K562 (cell line): ENCODE results near the gene LDHAL6A.

Source experiments
- ELF4 ChIP-seq: fragments of 450-650 bp; formaldehyde crosslinking; IDR thresholded peaks from 2 replicates; pipeline ENCODE4 v1.4.0; 2022; ENCODE audit warnings: missing genetic modification characterization
- ETV5 ChIP-seq: sonication (generic); formaldehyde crosslinking; IDR thresholded peaks from 2 replicates; pipeline ENCODE4 v1.4.0; 2020; ENCODE audit warnings: low read depth, mild to moderate bottlenecking, missing genetic modification reagents
- MXI1 ChIP-seq: IDR thresholded peaks from 2 replicates; pipeline ENCODE4 v1.6.1; 2011; ENCODE audit warnings: low read depth, mild to moderate bottlenecking, improper control_type of control experiment, low read length
- POLR2AphosphoS5 ChIP-seq: IDR thresholded peaks from 2 replicates; pipeline ENCODE4 v1.6.1; 2011; ENCODE audit warnings: mild to moderate bottlenecking, low read depth, low read length, moderate library complexity; ENCODE audit not compliant: control insufficient read depth, insufficient read depth
- SIN3A ChIP-seq, 2 experiments: fragments of 150-350 bp in 1 of 2; IDR thresholded peaks; 2 replicates each; pipeline ENCODE4 v1.6.1; 2011 to 2016; ENCODE audit warnings: borderline replicate concordance in 2 of 2, low read depth in 2 of 2, low read length in 2 of 2, mild to moderate bottlenecking in 2 of 2, moderate library complexity in 2 of 2; ENCODE audit not compliant: control insufficient read depth in 1 of 2
- SIX5 ChIP-seq, 2 experiments: IDR thresholded peaks; 2 replicates each; pipeline ENCODE4 v1.6.1; 2011; ENCODE audit warnings: low read length in 2 of 2, borderline replicate concordance in 1 of 2, low read depth in 1 of 2, mild to moderate bottlenecking in 1 of 2, moderate library complexity in 1 of 2; ENCODE audit not compliant: insufficient read depth in 1 of 2
- TCF3 ChIP-seq: sonication (generic); formaldehyde crosslinking; IDR thresholded peaks from 2 replicates; pipeline ENCODE4 v1.4.0; 2020; ENCODE audit warnings: mild to moderate bottlenecking, missing genetic modification reagents
- ZNF197 ChIP-seq: fragments of 200-800 bp; sonication (Bioruptor generic); IDR thresholded peaks from 2 replicates; pipeline ENCODE4 v1.6.1; 2016; ENCODE audit warnings: low read depth, missing genetic modification characterization, missing compliant biosample characterization
- ZNF785 ChIP-seq: fragments of 250-450 bp; sonication (Bioruptor Pico); IDR thresholded peaks from 2 replicates; pipeline ENCODE4 v1.4.0; 2020; ENCODE audit warnings: mild to moderate bottlenecking
- TF ChIP-seq, protein P1 (sequence below): fragments of 250-450 bp; sonication (Bioruptor Pico); IDR thresholded peaks from 2 replicates; pipeline ENCODE4 v1.5.0; 2020; ENCODE audit warnings: mild to moderate bottlenecking
- TF ChIP-seq, protein P2 (sequence below): fragments of 250-450 bp; sonication (Bioruptor Pico); IDR thresholded peaks from 2 replicates; pipeline ENCODE4 v1.8.0; 2021; ENCODE audit warnings: moderate library complexity, mild to moderate bottlenecking, inconsistent platforms
- TF ChIP-seq, protein P3 (sequence below): sonication (generic); formaldehyde crosslinking; IDR thresholded peaks from 2 replicates; pipeline ENCODE4 v1.8.1; 2022; ENCODE audit warnings: missing genetic modification reagents

DNA sequence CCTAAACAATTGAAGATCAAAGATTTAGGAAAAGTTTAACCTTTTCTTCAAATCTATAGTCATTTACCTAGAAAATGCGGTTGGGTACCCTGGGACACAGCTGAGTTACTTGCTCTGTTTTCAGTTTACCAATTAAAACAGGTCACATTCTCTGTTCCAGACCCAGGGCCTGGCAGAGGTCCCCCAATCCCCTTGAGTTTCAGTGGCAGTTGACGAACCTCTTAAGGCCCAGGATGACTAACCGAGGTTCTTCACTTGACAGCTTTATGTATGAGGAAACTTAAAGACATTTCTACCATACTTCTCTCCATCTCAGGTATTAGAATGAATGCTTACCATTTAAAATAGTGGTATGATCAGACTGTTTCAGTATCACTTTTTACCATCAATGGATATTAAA, 16.3 kb downstream of the LDHAL6A start:
- TF ChIP-seq SIX5 (IDR thresholded peaks at IDR 0.05; ENCODE audit: borderline replicate concordance in 1 of 2, insufficient read depth in 1 of 2, low read depth in 1 of 2, low read length in 2 of 2) (no peak), ZNF785 (CRISPR knock-in tag) (no peak), ETV5 (CRISPR knock-in tag) (no peak), POLR2AphosphoS5 (no peak), TCF3 (CRISPR knock-in tag) (no peak), ZNF197 (no peak), ELF4 (no peak), MXI1 (no peak), SIN3A (IDR thresholded peaks at IDR 0.05; ENCODE audit: borderline replicate concordance in 2 of 2, control insufficient read depth in 1 of 2, low read depth in 2 of 2, low read length in 2 of 2) (no peak)
- TF ChIP-seq, protein P1, sequence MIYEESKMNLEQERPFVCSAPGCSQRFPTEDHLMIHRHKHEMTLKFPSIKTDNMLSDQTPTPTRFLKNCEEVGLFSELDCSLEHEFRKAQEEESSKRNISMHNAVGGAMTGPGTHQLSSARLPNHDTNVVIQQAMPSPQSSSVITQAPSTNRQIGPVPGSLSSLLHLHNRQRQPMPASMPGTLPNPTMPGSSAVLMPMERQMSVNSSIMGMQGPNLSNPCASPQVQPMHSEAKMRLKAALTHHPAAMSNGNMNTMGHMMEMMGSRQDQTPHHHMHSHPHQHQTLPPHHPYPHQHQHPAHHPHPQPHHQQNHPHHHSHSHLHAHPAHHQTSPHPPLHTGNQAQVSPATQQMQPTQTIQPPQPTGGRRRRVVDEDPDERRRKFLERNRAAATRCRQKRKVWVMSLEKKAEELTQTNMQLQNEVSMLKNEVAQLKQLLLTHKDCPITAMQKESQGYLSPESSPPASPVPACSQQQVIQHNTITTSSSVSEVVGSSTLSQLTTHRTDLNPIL (CRISPR knock-in tag) = no peak
- TF ChIP-seq, protein P2, sequence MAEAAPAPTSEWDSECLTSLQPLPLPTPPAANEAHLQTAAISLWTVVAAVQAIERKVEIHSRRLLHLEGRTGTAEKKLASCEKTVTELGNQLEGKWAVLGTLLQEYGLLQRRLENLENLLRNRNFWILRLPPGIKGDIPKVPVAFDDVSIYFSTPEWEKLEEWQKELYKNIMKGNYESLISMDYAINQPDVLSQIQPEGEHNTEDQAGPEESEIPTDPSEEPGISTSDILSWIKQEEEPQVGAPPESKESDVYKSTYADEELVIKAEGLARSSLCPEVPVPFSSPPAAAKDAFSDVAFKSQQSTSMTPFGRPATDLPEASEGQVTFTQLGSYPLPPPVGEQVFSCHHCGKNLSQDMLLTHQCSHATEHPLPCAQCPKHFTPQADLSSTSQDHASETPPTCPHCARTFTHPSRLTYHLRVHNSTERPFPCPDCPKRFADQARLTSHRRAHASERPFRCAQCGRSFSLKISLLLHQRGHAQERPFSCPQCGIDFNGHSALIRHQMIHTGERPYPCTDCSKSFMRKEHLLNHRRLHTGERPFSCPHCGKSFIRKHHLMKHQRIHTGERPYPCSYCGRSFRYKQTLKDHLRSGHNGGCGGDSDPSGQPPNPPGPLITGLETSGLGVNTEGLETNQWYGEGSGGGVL = no peak
- TF ChIP-seq, protein P3, sequence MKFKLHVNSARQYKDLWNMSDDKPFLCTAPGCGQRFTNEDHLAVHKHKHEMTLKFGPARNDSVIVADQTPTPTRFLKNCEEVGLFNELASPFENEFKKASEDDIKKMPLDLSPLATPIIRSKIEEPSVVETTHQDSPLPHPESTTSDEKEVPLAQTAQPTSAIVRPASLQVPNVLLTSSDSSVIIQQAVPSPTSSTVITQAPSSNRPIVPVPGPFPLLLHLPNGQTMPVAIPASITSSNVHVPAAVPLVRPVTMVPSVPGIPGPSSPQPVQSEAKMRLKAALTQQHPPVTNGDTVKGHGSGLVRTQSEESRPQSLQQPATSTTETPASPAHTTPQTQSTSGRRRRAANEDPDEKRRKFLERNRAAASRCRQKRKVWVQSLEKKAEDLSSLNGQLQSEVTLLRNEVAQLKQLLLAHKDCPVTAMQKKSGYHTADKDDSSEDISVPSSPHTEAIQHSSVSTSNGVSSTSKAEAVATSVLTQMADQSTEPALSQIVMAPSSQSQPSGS = no peak
